Kidney (tissue), 14 donors: ENCODE data around the gene C4orf50. TPM values are rescaled to one million over a fixed set of nuclear protein-coding genes. Genes with fewer than 3 reads are reported as not detected.

ENCODE experiments used
- DNase-seq, 5 donors: peaks; one replicate each; pipeline ENCODE4 v3.0.0-alpha.2; 2013 to 2020
- FAIRE-seq: peaks from 2 replicates; lab custom pipeline; 2012; peaks lifted over from hg19 to GRCh38; lab: Jason Lieb, UNC
- H3K27ac ChIP-seq, 2 donors: one replicate each; pipeline ENCODE4 v1.7.0; 2013; ENCODE audit warnings: low read depth in 2 of 2, low read length in 2 of 2, inconsistent platforms in 1 of 2
- H3K27me3 ChIP-seq: one replicate; pipeline ENCODE4 v1.7.1; 2013; ENCODE audit warnings: low read length, inconsistent platforms; ENCODE audit not compliant: control insufficient read depth, insufficient read depth
- H3K36me3 ChIP-seq, 3 donors: one replicate each; pipeline versions ENCODE4 v1.7.0 to v1.7.1; 2013; ENCODE audit warnings: low read length in 3 of 3, control low read depth in 1 of 3, inconsistent platforms in 1 of 3; ENCODE audit not compliant: insufficient read depth in 3 of 3, control insufficient read depth in 2 of 3
- H3K4me1 ChIP-seq, 3 donors: one replicate each; pipeline versions ENCODE4 v1.7.0 to v1.7.1; 2013; ENCODE audit warnings: low read length in 3 of 3, inconsistent platforms in 1 of 3, low read depth in 1 of 3; ENCODE audit not compliant: control insufficient read depth in 2 of 3, insufficient read depth in 2 of 3
- H3K4me3 ChIP-seq, 3 donors: one replicate each; pipeline versions ENCODE4 v1.7.0 to v1.8.1; 2013; ENCODE audit warnings: low read length in 3 of 3, control low read depth in 1 of 3, inconsistent platforms in 1 of 3
- H3K9ac ChIP-seq, 3 donors: one replicate each; pipeline versions ENCODE4 v1.7.0 to v1.7.1; 2013; ENCODE audit warnings: low read length in 3 of 3, control low read depth in 1 of 3, inconsistent platforms in 1 of 3
- H3K9me3 ChIP-seq, 3 donors: one replicate each; pipeline versions ENCODE4 v1.7.0 to v1.7.1; 2013; ENCODE audit warnings: low read length in 3 of 3, control low read depth in 1 of 3, inconsistent platforms in 1 of 3; ENCODE audit not compliant: control insufficient read depth in 2 of 3, insufficient read depth in 1 of 3
- CTCF ChIP-seq: IDR thresholded peaks from 3 replicates; pipeline ENCODE4 v1.5.1; 2012; ENCODE audit warnings: mild to moderate bottlenecking, moderate library complexity, borderline replicate concordance; ENCODE audit not compliant: insufficient read depth; ENCODE audit errors: extremely low read depth
- intact Hi-C: fragments of 100-400 bp; cut with DNase I; formaldehyde crosslinking; loops from one replicate; pipeline ENCODE4 v1.11.1; 2022
- polyA plus RNA-seq: library from polyadenylated mRNA; stranded (reverse); fragments of 350-450 nt; fragmentation: Illumina TruSeq; extraction: RNeasy Lipid Tissue Mini Kit (QIAGEN cat#74804); gene quantifications from one replicate; pipeline ENCODE4 v1.2.3, GENCODE V29; 2014; ENCODE audit warnings: low read depth, low replicate concordance; ENCODE audit not compliant: insufficient read depth
- total RNA-seq: library from RNA; stranded (reverse); fragmentation: NEBNext Ultra II Directional; extraction: Animal tissue kit (Norgen Biotek cat#: 25700); gene quantifications from one replicate; pipeline ENCODE4 v1.2.1, GENCODE V29; 2021
- donor health status: control.
- donor health status: control.
- donor health status: control.
- donor health status: control.
- donor health status: control.
- donor health status: DM: yes; HTN: yes; CAD: no.
- donor health status: Normal renal cell carcinoma (clear cell type).

C4orf50 gene
- total and polyA plus RNA-seq, 2 donors from 2014 or later, result 0.16 TPM; not detected in 1

GRCh38 chr4:5967783-5968182, 50.4 kb downstream of the C4orf50 start:
- no peak overlapping the region for H3K4me3 ChIP-seq
- H3K9ac ChIP-seq, result no peak overlapping the region
- H3K36me3 ChIP-seq, result no peaks in the 10 kb centered on the region
- no peak for TF ChIP-seq CTCF
- no peaks in the 10 kb centered on the region for H3K27me3 ChIP-seq
- no peaks in the 10 kb centered on the region for H3K4me1 ChIP-seq
- peak in 2 of 5 donors; percentile 19 to 28 for DNase-seq
- intact Hi-C loops, result no loop called here
- H3K9me3 ChIP-seq, result no peaks in the 10 kb centered on the region
- no peak overlapping the region for H3K27ac ChIP-seq
- no peak for FAIRE-seq

- no peaks in the 10 kb centered on the region for H3K4me1 ChIP-seq
- no peak overlapping the region for H3K4me3 ChIP-seq
- no peak overlapping the region for H3K27ac ChIP-seq
- no peak overlapping the region for H3K9ac ChIP-seq
- TF ChIP-seq CTCF, result no peak
- intact Hi-C loops, result no loop called here
- no peak for FAIRE-seq
- DNase-seq, result peak in 2 of 5 donors; percentile 13 to 41
- no peaks in the 10 kb centered on the region for H3K27me3 ChIP-seq
- no peaks in the 10 kb centered on the region for H3K36me3 ChIP-seq
- no peaks in the 10 kb centered on the region for H3K9me3 ChIP-seq
Observed at GRCh38 chr4:5965225-5965624, 53.0 kb downstream of the C4orf50 start.

- Histone ChIP-seq H3K9ac (no peak overlapping the region), H3K9me3 (no peaks in the 10 kb centered on the region), H3K4me3 (no peak overlapping the region), H3K27ac (no peak overlapping the region), H3K36me3 (no peaks in the 10 kb centered on the region), H3K27me3 (no peaks in the 10 kb centered on the region), H3K4me1 (no peaks in the 10 kb centered on the region)
- no peak for FAIRE-seq
- intact Hi-C loops, result no loop called here
- peak in 1 of 5 donors; percentile 13 for DNase-seq
- no peak for TF ChIP-seq CTCF
Observed at GRCh38 chr4:5964030-5964429, 54.2 kb downstream of the C4orf50 start.

GRCh38 chr4:5963611-5964010, 54.6 kb downstream of the C4orf50 start:
- Histone ChIP-seq H3K9me3 (no peaks in the 10 kb centered on the region), H3K27me3 (no peaks in the 10 kb centered on the region), H3K36me3 (no peaks in the 10 kb centered on the region), H3K4me3 (no peak overlapping the region), H3K4me1 (no peaks in the 10 kb centered on the region), H3K27ac (no peak overlapping the region), H3K9ac (no peak overlapping the region)
- FAIRE-seq (no peak), DNase-seq (peak in 1 of 5 donors; percentile 24)
- TF ChIP-seq CTCF, result no peak
- intact Hi-C loops, result no loop called here
